HG03521 (cell line): ENCODE measurements around the gene COL5A1.

Experiments used
- ATAC-seq: cut with Tn5 transposase; IDR thresholded peaks from one replicate; pipeline ENCODE4 v1.9.1; 2021; ENCODE audit warnings: mild to moderate bottlenecking, moderate library complexity; ENCODE audit not compliant: unreplicated experiment

The COL5A1 gene

DNA sequence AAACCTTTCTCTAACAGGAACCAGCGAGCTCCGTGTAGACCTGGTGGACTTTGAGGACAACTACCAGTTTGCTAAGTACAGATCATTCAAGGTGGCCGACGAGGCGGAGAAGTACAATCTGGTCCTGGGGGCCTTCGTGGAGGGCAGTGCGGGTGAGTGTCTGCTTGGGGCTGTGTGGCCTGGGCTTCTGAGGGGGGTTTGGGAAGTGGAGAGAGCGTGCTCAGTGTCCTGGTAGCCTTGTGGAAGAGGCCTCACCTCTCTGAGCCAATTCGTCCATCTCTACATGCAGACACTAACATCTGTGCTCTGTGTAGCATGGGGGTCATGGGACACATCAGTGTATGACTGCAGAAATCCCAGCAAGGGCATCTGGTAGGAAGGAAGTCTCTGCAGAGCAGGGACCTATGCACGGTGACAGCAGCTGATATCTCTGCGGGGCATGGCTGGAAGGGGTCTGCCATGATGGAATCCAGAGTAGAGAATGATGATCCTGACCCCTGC, 244.9 kb downstream of the COL5A1 start:
- no peak for ATAC-seq

DNA sequence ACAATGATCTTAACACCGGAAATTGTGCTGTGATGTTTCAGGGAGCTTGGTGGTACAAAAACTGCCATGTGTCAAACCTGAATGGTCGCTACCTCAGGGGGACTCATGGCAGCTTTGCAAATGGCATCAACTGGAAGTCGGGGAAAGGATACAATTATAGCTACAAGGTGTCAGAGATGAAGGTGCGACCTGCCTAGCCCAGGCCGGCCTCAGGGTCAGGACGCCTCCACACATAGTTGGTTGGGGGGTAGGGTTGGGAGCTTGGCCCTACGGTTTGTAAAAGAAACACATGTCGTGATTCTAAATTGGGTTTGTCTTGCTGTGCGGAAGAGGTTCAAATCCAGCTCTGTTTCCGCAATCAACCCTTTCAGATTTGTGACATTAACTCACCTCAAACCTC, 245.6 kb downstream of the COL5A1 start:
- no peak for ATAC-seq

DNA sequence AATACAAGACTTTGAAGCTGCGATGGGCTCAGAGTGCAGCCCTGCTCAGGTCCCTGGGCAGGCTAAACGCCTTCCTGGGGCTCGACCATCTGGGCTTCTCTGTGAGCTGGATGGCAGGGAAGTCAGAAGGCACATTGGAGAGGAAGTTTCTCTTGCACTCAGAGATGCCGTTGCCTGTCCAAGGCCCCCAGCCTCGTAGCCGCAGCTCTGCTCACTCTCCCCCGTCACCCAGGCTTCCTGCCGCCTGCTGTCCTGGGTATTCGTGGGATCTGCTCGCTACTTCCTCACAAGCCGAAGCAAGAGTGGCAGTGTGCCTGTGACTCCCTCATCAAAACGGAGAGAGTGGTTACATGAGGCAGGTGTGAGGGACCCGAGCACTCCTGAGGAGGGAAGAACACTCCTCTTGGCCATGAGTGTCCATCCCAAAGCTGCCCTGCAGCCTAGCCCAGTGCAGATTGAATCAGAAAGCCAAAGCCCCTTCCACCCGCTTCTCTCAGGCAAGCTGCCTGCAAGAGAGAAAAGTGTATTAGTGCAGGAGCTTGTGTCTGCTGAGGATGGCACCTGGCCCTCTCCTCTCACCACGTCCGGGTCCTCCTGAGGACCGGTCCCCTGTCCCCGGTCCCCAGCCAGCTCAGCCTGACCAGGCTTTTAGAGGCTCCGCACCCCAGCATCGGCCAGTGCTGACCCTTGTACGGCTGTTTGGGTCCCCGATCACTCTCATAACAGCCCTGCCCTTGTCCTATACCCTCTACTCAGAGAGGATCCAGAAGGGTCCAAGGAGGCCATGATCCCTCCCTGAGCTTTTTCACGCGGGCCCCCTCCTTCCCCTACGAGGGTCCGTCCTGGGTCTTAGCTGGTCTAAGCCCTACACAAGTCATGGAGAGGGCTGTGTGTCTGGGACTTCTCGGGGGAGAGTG, 246.3 kb downstream of the COL5A1 start:
- no peak for ATAC-seq

DNA sequence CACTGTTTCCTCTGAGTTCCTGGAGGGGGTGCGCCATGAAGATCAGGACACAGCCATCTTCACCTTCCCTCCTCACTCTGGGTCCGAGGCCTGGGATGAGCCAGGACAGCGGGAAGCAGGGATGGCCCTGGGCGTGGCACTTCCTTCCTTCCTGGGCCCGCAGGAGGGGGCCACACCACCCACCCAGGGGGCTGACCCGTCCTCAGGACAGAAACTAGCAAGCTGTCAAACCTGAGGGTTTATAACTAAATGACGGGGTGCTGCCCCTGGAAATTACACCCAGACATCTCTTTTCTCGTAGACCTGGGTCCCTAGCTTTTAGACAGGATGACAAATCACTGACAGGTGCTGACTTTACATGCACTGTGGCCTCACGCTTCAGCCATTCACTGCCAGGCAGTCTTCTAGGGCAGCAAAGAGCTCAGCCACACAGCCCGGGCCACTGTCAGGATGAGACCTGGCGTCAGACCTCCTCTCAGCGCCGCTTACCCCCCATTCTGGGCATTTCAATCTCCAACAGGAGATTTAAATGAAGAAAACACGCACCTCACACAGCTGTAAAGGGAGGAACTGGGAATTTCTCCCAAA, 247.1 kb downstream of the COL5A1 start:
- ATAC-seq: no peak

DNA sequence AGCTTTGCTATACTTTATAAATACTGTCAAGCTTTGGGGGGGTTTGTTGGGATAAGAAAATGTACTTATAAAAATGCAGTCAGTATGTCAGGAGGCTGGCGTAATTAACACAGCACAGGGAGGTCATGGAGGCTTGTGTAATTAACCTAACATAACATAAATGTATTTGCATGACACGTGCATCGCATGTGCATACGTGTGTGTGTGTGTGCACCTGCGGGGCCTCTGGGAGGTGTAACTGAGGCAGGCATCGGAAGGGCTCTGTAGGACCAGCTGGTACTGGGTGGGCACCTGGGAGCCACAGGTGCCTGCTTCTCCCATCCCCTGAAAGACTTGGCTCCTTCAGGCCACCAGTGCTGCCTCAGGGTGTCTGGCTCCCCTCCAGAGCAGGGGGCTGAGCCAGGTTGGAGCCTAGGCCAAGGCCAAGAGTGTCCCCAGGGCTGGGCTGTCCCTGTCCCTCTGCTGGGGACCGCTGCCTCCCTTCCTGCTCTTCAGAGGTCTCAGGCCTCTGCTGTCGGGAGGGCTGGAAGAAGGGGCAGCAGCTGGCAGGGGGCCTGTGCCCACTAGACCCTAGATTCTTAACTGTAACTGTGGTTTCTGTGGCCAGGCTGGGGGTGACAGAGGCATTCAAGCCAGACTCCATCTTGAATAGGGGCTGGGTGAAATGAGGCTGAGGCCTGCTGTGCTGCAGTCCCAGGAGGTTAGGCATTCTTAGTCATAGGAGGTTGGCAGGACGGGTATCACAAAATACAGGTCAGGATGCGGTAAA, 248.0 kb downstream of the COL5A1 start:
- ATAC-seq: no peak

DNA sequence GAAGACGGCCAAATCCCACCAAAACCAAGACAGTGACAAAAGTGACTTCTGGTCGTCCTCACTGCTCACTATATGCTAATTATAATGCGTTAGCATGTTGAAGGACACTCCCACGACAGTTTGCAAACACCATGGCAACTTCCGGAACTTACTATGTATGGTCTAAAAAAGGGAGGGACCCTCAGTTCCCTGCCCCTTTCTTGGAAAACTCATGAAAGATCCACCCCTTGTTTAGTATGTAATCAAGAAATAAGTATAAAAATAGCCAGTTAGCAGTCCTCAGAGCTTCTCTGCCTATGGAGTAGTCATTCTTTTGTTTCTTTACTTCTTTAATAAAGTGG, 248.5 kb downstream of the COL5A1 start:
- ATAC-seq: no peak

DNA sequence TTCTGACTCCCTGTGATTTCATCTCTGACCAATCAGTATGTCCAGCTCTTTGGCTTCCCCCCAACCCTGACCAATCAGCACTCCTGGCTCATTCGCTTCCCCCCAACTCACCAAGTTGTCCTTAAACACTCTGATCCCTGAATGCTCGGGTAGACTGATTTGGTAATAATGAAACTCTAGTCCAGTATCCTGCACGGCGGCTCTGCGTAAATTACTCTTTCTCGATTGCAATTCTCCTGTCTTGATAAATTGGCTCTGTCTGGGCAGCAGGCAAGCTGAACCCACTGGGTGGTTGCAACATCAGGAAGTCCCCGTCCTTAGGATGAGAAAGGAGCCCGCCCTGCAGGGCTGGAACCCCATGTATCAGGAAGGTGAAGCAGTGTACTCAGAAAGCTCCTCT, 249.4 kb downstream of the COL5A1 start:
- no peak for ATAC-seq

DNA sequence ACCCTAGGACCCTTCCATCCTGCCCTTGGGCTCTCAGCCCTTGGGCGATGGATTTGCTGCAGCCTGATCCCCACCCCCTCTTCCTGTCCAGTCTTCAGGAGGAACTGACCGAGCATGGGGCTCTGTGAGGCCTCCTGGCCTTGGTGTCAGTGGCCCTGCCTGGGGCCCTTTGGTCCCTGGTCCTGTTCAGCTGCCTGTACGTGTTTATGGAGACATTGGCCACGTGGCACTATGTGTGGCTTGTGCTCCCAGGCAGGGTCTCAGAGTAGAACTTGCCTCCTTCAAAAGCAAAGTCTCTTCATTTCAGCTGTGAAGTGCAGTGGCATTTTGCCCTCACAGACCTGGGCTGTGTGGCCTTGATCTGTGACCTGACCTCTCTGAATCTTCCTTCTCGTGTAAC, 250.1 kb downstream of the COL5A1 start:
- ATAC-seq: no peak

DNA sequence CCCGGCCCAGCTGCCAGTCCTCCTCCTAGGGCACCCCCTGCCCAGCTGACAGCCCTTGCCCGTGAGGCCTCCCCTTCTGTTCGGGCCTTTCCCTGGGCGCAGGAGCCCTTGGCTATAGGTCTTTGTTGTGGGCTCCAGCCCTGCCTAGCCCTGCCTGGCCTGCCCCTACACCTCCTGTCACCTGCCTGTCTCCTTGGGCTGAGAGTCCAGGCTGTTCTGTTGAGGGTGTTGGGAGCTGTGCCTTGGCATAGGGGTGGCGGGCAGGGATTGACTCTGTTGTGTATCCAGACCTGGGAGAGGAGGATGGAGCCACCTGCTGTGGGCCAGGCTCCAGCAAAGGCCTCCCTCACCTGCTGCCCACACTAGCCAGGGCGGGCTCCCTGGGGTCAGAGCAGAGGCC, 250.6 kb downstream of the COL5A1 start:
- ATAC-seq: no peak

DNA sequence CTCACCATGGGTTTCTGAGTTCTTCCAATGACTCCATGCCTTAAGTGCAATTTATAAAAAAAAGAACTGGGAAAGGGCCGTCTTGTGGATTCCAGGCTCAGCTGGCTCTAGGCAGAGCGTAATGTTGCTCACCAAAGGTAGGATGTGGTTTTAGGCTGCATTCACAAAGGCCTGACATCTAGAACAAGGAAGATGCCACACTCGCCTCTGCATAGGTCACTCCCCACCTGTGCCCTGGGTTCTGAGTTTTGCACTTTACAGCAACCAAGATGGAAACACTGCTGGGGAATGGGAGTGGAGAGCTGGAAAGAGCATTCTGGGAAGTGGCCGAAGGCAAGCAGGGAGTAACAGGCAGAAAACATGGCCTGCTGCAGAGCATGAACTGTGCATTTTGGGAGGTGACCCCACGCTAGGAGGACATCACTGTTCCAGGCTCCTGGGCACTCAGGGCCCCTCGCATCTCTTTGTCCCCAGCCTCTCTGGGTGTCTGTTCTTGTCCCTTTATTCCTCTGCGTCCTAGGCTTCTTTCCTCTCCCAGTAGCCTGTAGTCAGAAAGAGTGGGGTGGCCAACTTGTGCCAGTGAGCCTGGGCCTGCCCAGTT, 251.3 kb downstream of the COL5A1 start:
- no peak for ATAC-seq
